ENCODE results near the gene METAP2. TPM values are rescaled to one million over a fixed set of nuclear protein-coding genes. Genes with fewer than 3 reads are reported as not detected.

METAP2 gene
- total and polyA plus RNA-seq, 2 experiments from 2014 or later: 111 to 159 TPM

- TF ChIP-seq ZNF462 (CRISPR knock-in tag; IDR thresholded peaks at IDR 0.05) (no peak), ETS1 (IDR thresholded peaks at IDR 0.05) (no peak), ZNF114 (CRISPR knock-in tag; IDR thresholded peaks at IDR 0.05) (no peak), EZH2phosphoT487 (IDR thresholded peaks at IDR 0.05; ENCODE audit: unreplicated experiment) (no peak), JUNB (IDR thresholded peaks at IDR 0.05; ENCODE audit: unreplicated experiment) (no peak), REST (IDR thresholded peaks at IDR 0.05; ENCODE audit: unreplicated experiment) (no peak), NANOG (IDR thresholded peaks at IDR 0.05; ENCODE audit: borderline replicate concordance) (no peak)
Measured at GRCh38 chr12:95465275-95465674, 8.7 kb upstream of the METAP2 start (continued).

Measured in GM23338 (cell line).